ENCODE measurements around the gene PKN3. TPM values are rescaled to one million over a fixed set of nuclear protein-coding genes. Genes with fewer than 3 reads are reported as not detected.

Gene PKN3
- total and polyA plus RNA-seq, 2 of the 13 experiments (the other 11 are each of a cell fraction or from before 2014, with no cell fraction given): 10.5 to 13.2 TPM

DNA sequence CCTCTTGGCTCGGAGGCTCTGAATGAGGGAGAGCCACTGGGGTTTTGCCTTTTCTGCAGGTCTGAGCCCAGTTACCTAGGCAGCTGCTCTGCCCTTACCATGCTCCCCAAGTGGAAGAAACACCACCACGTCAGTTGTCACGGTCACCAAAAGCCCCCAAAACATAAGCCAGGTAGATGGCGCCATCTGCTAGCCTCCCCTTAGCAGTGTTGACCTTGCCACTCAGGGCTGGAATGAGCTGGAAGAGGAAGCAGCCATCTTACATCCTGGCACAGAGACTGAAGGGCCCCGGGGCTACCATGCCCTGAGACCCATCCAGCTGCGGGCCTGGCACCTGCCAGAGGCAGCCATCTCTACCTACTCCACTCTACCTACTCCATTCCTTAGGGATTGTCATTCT, 62.1 kb downstream of the PKN3 start (continued):
- TF ChIP-seq, protein P1, sequence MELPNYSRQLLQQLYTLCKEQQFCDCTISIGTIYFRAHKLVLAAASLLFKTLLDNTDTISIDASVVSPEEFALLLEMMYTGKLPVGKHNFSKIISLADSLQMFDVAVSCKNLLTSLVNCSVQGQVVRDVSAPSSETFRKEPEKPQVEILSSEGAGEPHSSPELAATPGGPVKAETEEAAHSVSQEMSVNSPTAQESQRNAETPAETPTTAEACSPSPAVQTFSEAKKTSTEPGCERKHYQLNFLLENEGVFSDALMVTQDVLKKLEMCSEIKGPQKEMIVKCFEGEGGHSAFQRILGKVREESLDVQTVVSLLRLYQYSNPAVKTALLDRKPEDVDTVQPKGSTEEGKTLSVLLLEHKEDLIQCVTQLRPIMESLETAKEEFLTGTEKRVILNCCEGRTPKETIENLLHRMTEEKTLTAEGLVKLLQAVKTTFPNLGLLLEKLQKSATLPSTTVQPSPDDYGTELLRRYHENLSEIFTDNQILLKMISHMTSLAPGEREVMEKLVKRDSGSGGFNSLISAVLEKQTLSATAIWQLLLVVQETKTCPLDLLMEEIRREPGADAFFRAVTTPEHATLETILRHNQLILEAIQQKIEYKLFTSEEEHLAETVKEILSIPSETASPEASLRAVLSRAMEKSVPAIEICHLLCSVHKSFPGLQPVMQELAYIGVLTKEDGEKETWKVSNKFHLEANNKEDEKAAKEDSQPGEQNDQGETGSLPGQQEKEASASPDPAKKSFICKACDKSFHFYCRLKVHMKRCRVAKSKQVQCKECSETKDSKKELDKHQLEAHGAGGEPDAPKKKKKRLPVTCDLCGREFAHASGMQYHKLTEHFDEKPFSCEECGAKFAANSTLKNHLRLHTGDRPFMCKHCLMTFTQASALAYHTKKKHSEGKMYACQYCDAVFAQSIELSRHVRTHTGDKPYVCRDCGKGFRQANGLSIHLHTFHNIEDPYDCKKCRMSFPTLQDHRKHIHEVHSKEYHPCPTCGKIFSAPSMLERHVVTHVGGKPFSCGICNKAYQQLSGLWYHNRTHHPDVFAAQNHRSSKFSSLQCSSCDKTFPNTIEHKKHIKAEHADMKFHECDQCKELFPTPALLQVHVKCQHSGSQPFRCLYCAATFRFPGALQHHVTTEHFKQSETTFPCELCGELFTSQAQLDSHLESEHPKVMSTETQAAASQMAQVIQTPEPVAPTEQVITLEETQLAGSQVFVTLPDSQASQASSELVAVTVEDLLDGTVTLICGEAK (IDR thresholded peaks at IDR 0.05): no peak
- TF ChIP-seq, protein P1 (CRISPR knock-in tag; IDR thresholded peaks at IDR 0.05): no peak
- 0 out of 2 replicates have a peak, but pooled peaks have one; percentile 39 for TF ChIP-seq REPIN1 (CRISPR knock-in tag; IDR thresholded peaks at IDR 0.05; ENCODE audit: borderline replicate concordance, low read depth)
- TF ChIP-seq ZFP37 (CRISPR knock-in tag; IDR thresholded peaks at IDR 0.05; ENCODE audit: borderline replicate concordance): no peak
- no peak for TF ChIP-seq ZNF720 (CRISPR knock-in tag; IDR thresholded peaks at IDR 0.05)
- no peak for TF ChIP-seq ZNF33B (CRISPR knock-in tag; IDR thresholded peaks at IDR 0.05)
- TF ChIP-seq, protein P2, sequence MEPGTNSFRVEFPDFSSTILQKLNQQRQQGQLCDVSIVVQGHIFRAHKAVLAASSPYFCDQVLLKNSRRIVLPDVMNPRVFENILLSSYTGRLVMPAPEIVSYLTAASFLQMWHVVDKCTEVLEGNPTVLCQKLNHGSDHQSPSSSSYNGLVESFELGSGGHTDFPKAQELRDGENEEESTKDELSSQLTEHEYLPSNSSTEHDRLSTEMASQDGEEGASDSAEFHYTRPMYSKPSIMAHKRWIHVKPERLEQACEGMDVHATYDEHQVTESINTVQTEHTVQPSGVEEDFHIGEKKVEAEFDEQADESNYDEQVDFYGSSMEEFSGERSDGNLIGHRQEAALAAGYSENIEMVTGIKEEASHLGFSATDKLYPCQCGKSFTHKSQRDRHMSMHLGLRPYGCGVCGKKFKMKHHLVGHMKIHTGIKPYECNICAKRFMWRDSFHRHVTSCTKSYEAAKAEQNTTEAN (CRISPR knock-in tag; conservative IDR thresholded peaks at IDR 0.05): no peak
- TF ChIP-seq ZKSCAN1 (IDR thresholded peaks at IDR 0.05; ENCODE audit: low read length): no peak
- TF ChIP-seq ZNF17 (CRISPR knock-in tag; IDR thresholded peaks at IDR 0.05): no peak
- no peak for TF ChIP-seq FOXP1 (IDR thresholded peaks at IDR 0.05)
- no peak for TF ChIP-seq FOXP1 (CRISPR knock-in tag; IDR thresholded peaks at IDR 0.05)
- TF ChIP-seq, protein P3, sequence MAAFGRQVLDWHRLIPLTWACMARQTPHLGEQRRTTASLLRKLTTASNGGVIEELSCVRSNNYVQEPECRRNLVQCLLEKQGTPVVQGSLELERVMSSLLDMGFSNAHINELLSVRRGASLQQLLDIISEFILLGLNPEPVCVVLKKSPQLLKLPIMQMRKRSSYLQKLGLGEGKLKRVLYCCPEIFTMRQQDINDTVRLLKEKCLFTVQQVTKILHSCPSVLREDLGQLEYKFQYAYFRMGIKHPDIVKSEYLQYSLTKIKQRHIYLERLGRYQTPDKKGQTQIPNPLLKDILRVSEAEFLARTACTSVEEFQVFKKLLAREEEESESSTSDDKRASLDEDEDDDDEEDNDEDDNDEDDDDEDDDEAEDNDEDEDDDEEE (CRISPR knock-in tag; IDR thresholded peaks at IDR 0.05): no peak
- no peak for TF ChIP-seq SRSF9 (IDR thresholded peaks at IDR 0.05; ENCODE audit: borderline replicate concordance, insufficient read depth, low read depth, low read length, poor library complexity, severe bottlenecking)
- no peak for TF ChIP-seq ZBTB20 (CRISPR knock-in tag; IDR thresholded peaks at IDR 0.05; ENCODE audit: borderline replicate concordance, low read depth)
- no peak for TF ChIP-seq TAF1 (CRISPR knock-in tag; IDR thresholded peaks at IDR 0.05)
- TF ChIP-seq, protein P4, sequence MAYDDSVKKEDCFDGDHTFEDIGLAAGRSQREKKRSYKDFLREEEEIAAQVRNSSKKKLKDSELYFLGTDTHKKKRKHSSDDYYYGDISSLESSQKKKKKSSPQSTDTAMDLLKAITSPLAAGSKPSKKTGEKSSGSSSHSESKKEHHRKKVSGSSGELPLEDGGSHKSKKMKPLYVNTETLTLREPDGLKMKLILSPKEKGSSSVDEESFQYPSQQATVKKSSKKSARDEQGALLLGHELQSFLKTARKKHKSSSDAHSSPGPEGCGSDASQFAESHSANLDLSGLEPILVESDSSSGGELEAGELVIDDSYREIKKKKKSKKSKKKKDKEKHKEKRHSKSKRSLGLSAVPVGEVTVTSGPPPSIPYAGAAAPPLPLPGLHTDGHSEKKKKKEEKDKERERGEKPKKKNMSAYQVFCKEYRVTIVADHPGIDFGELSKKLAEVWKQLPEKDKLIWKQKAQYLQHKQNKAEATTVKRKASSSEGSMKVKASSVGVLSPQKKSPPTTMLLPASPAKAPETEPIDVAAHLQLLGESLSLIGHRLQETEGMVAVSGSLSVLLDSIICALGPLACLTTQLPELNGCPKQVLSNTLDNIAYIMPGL (CRISPR knock-in tag; IDR thresholded peaks at IDR 0.05; ENCODE audit: borderline replicate concordance in 1 of 2, low read depth in 1 of 2): no peak
